Adrenal gland (tissue), 5 donors: ENCODE data around the gene LMO3.

Experiments used
- POLR2A ChIP-seq, 2 donors: fragments of 450-650 bp; IDR thresholded peaks; one replicate each; pipeline ENCODE4 v1.6.1; 2017; ENCODE audit warnings: antibody characterized with exemption in 2 of 2, mild to moderate bottlenecking in 2 of 2, moderate library complexity in 1 of 2
- TF ChIP-seq, protein P1 (sequence below), 6 experiments: fragments of 450-650 bp in 4 of 6; fragments of 200-600 bp in 2 of 6; sonication (generic) in 1 of 6; IDR thresholded peaks; 1 replicate in 5 of 6; 2 replicates in 1 of 6; pipeline versions ENCODE4 v1.5.1 to v1.8.0; 2016 to 2021; ENCODE audit warnings: antibody characterized with exemption in 6 of 6, mild to moderate bottlenecking in 2 of 6, moderate library complexity in 1 of 6
- donor health status: DM: no; HTN: no; CAD: no.

GRCh38 chr12:16607906-16608775 is 2.2 kb upstream of the LMO3 start:
- TF ChIP-seq, protein P1, sequence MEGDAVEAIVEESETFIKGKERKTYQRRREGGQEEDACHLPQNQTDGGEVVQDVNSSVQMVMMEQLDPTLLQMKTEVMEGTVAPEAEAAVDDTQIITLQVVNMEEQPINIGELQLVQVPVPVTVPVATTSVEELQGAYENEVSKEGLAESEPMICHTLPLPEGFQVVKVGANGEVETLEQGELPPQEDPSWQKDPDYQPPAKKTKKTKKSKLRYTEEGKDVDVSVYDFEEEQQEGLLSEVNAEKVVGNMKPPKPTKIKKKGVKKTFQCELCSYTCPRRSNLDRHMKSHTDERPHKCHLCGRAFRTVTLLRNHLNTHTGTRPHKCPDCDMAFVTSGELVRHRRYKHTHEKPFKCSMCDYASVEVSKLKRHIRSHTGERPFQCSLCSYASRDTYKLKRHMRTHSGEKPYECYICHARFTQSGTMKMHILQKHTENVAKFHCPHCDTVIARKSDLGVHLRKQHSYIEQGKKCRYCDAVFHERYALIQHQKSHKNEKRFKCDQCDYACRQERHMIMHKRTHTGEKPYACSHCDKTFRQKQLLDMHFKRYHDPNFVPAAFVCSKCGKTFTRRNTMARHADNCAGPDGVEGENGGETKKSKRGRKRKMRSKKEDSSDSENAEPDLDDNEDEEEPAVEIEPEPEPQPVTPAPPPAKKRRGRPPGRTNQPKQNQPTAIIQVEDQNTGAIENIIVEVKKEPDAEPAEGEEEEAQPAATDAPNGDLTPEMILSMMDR (IDR thresholded peaks at IDR 0.05) = no peak
- TF ChIP-seq POLR2A (IDR thresholded peaks at IDR 0.05) = no peak
